SH-SY5Y (cell line): Measurements from ENCODE around the gene CAT.

Experiments
- GATA2 ChIP-seq: IDR thresholded peaks from 2 replicates; pipeline ENCODE4 v1.6.1; 2011; ENCODE audit warnings: mild to moderate bottlenecking, low read depth, low read length
- GATA3 ChIP-seq: IDR thresholded peaks from 2 replicates; pipeline ENCODE4 v1.6.1; 2011; ENCODE audit warnings: low read depth, mild to moderate bottlenecking, low read length, moderate library complexity

DNA sequence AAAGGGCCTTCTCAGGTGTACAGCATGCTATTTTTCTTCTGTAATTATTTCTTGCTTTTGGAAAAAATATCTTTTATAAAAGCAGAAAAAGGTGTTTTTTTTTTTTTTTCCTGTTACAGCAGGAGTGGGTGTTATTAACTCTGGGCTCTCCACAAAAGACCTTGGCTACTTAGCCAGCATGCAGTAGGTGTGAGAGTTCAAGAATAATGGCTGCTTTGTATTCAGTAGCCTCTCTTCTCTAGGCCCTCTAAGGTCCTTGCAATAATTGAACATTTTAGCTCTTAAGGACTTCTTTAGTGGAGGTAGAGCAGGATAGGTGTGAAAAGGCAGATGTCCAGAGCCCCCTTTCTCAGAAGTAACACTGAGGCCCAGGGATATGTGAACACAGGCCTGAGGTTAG, 71.5 kb downstream of the CAT start:
- TF ChIP-seq GATA2 (no peak), GATA3 (no peak)
